ENCODE results near the gene RACGAP1.
"Not testable (repeated sequence)": the region's sequence is repeated elsewhere in the genome, so short reads cannot be mapped to it uniquely, and the experiment has no call there.

RACGAP1 gene

DNA sequence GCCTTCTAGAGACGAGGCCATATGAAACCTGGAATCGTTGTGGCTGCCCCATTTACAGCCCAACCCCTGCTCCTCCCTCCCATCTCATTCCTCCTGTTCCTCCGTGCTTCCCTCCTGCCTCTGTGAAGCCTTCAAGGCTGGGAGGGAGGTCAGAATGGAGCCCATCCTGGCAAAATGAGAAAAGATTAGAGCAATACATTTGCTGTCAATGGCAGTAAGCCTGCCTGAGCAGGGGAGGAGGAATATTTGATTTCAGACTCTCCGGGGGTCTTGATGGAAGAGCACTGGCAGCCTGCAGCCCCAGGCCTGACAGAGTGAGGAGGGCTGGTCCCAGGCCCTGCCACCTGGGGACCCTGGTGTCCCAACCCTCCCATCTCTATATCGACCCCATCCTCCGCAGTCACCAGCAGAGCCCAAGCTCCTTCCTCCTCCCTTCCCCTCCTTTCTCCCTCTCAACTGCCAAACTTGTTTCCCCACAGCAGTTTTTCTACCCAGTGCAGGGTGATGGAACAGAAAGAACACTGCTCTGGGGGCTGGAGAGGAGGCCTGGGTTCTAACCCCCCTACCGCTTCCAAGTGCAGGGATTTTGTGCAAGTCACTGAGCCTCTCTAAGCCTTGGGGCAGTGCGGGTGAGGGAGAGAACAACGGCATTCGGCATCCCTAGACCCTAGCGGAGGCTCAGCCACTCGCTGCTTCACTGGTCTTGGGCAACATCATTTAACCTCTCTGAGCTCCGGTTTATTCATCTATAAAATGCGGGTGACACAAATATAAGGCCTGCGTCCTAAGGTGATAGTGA lies 16.0 kb upstream of the RACGAP1 start:
- TF ChIP-seq, protein P1, sequence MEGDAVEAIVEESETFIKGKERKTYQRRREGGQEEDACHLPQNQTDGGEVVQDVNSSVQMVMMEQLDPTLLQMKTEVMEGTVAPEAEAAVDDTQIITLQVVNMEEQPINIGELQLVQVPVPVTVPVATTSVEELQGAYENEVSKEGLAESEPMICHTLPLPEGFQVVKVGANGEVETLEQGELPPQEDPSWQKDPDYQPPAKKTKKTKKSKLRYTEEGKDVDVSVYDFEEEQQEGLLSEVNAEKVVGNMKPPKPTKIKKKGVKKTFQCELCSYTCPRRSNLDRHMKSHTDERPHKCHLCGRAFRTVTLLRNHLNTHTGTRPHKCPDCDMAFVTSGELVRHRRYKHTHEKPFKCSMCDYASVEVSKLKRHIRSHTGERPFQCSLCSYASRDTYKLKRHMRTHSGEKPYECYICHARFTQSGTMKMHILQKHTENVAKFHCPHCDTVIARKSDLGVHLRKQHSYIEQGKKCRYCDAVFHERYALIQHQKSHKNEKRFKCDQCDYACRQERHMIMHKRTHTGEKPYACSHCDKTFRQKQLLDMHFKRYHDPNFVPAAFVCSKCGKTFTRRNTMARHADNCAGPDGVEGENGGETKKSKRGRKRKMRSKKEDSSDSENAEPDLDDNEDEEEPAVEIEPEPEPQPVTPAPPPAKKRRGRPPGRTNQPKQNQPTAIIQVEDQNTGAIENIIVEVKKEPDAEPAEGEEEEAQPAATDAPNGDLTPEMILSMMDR (IDR thresholded peaks at IDR 0.05): no peak
- no peak overlapping the region for H3K4me3 ChIP-seq
- no peak for DNase-seq (ENCODE audit: low spot score)
- no peak overlapping the region for H3K27ac ChIP-seq

DNA sequence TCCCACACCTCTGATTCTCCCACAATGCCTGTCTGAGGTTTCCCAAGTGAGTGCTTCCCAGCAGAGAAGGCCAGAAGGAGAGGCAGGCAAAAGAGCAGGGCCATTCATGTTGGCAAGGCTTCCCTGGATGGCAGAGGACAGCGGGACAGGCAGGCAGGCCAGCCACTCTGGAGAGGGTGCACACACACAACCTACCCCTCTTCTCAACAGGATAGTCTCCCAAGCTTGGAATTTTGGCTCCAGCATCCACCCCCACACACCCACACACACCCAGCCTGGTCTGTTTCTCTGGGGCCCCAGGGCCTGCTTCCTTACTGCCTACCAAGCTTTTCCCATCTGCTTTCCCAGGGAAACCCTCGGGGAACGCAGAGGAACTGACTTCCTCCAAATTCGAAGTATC lies 15.4 kb upstream of the RACGAP1 start:
- H3K27ac ChIP-seq: no peak overlapping the region
- H3K4me3 ChIP-seq: no peak overlapping the region
- no peak for DNase-seq (ENCODE audit: low spot score)
- TF ChIP-seq, protein P1 (IDR thresholded peaks at IDR 0.05): no peak

- DNase-seq (ENCODE audit: low spot score): no peak
- Histone ChIP-seq H3K4me3 (no peak overlapping the region), H3K27ac (peak overlapping the region in 1 of 2 donors; percentile 9)
- TF ChIP-seq, protein P1 (IDR thresholded peaks at IDR 0.05): peak; percentile 85
Observed at GRCh38 chr12:50039151-50039835, 14.0 kb upstream of the RACGAP1 start.

DNA sequence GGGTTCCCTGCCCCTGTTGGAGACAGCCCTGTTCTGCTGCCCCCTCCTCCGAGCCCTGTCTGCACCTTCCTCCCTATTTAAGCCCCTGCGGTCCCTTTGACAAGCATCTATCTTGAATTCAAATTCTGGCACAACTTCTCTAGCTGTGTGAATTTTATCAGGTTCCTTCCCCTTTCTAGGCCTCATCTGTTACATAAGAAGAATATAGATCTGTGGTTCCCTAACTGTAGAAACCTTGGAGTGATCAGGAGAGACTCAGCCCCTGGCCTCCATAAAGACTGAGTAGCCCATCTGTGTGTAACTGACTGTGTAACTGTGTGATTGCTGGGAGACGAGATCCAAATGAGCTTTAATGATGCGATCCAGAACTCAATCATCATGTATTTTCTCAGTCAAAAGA lies 13.0 kb upstream of the RACGAP1 start:
- TF ChIP-seq, protein P1 (IDR thresholded peaks at IDR 0.05): no peak
- Histone ChIP-seq H3K27ac (no peak overlapping the region), H3K4me3 (no peak overlapping the region)
- DNase-seq (ENCODE audit: low spot score): no peak

DNA sequence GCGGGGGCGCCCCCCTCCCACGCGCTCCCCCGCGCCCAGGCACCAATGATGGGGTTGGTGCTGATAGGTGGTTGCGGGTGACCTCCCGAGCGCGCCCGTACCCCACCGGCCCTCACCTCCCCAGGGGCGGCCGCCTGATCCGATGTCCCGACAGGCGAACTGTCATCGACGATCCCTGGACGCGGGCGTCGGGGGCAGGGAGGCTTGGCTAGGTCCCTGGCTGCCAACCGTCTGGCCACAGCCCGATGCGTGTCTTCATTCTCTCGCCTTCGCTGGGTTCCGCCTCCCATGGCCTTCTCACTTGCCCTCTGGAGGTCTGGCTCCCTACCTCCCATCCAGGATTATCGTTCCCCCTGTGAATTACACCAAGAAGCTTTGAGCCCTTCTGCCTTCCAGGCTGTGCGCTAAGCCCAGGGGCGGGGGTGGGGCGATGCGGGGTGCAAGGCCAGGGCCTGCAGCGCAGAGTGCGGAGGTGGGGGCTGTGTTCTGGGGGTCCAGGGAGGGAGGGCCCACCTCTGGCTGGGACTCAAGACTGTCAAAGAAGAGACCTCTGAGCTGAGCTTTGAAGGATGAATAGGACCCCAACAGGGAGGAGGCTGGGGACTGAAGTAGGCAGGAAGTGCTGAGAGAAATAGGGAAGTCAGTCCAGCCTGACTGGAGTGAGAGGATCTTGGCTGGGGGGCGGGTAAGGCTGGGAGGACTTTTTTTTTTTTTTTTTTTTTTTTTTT lies 7.7 kb upstream of the RACGAP1 start:
- H3K4me3 ChIP-seq: peak overlapping the region; percentile 58
- TF ChIP-seq, protein P1 (IDR thresholded peaks at IDR 0.05): no peak
- peak overlapping the region in 1 of 2 donors; percentile 72 for H3K27ac ChIP-seq
- no peak for DNase-seq (ENCODE audit: low spot score)

- Histone ChIP-seq H3K27ac (peak overlapping the region in 1 of 2 donors; percentile 72), H3K4me3 (peak overlapping the region; percentile 58)
- TF ChIP-seq, protein P1 (IDR thresholded peaks at IDR 0.05): no peak
- DNase-seq (ENCODE audit: low spot score): no peak
Observed at GRCh38 chr12:50032515-50032853, 7.2 kb upstream of the RACGAP1 start.

DNA sequence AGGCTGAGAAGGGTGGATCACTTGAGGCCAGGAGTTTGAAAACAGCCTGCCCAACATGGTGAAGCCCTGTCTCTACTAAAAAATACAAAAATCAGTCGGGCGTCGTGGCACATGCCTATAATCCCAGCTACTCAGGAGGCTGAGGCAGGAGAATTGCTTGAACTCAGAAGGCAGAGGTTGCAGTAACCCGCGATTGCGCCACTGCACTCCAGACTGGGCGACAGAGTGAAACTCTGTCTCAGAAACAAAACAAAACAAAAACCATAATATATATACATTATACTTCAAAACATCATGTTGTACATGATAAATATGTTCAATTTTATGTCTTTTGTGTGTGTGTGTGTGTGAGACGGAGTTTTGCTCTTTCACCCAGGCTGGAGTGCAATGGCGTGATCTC lies 5.2 kb upstream of the RACGAP1 start:
- DNase-seq (ENCODE audit: low spot score); H3K27ac ChIP-seq; H3K4me3 ChIP-seq: not testable (repeated sequence)
